CD14-positive monocyte (primary cell): ENCODE results near the gene TMEM203. TPM values are rescaled to one million over a fixed set of nuclear protein-coding genes. Genes with fewer than 3 reads are reported as not detected.

ENCODE experiments used
- DNase-seq, 3 donors: peaks; one replicate each; pipeline ENCODE4 v3.0.0-alpha.2; 2011 to 2022
- H2AFZ ChIP-seq: 2 replicates; pipeline ENCODE4 v1.6.0; 2012; ENCODE audit warnings: mild to moderate bottlenecking, low read depth, low read length, inconsistent platforms; ENCODE audit not compliant: insufficient read depth, poor library complexity, severe bottlenecking
- H3K27ac ChIP-seq, 2 donors: 1 replicate in 1 of 2; 2 replicates in 1 of 2; pipeline ENCODE4 v1.5.1; 2012 to 2013; ENCODE audit warnings: low read length in 2 of 2, control low read depth in 1 of 2, inconsistent platforms in 1 of 2, low read depth in 1 of 2, mild to moderate bottlenecking in 1 of 2
- H3K27me3 ChIP-seq, 2 donors: one replicate each; pipeline versions ENCODE4 v1.6.0 to v1.6.1; 2011 to 2013; ENCODE audit warnings: low read length in 2 of 2; ENCODE audit not compliant: control insufficient read depth in 2 of 2, insufficient read depth in 2 of 2
- H3K36me3 ChIP-seq, 2 donors: replicated peaks in 1 of 2; 1 replicate in 1 of 2; 2 replicates in 1 of 2; pipeline versions ENCODE4 v1.5.1 to v1.6.1; 2012 to 2013; ENCODE audit warnings: low read length in 2 of 2, control low read depth in 1 of 2, inconsistent platforms in 1 of 2, mild to moderate bottlenecking in 1 of 2; ENCODE audit not compliant: insufficient read depth in 2 of 2, control insufficient read depth in 1 of 2
- H3K4me1 ChIP-seq, 2 donors: 1 replicate in 1 of 2; 2 replicates in 1 of 2; pipeline versions ENCODE4 v1.5.1 to v1.6.1; 2012 to 2013; ENCODE audit warnings: low read length in 2 of 2, control low read depth in 1 of 2, inconsistent platforms in 1 of 2, mild to moderate bottlenecking in 1 of 2, moderate library complexity in 1 of 2; ENCODE audit not compliant: insufficient read depth in 2 of 2, control insufficient read depth in 1 of 2
- H3K4me2 ChIP-seq: replicated peaks from 2 replicates; pipeline ENCODE3; 2012; ENCODE audit warnings: low read length, moderate library complexity, mild to moderate bottlenecking; ENCODE audit not compliant: poor library complexity, severe bottlenecking; ENCODE audit errors: extremely low read depth
- H3K4me3 ChIP-seq, 3 experiments: fragments of 200-600 bp in 1 of 3; sonication (generic) in 1 of 3; replicated peaks in 1 of 3; 1 replicate in 2 of 3; 2 replicates in 1 of 3; pipeline ENCODE4 v1.5.1; 2011 to 2013; ENCODE audit warnings: low read length in 3 of 3, mild to moderate bottlenecking in 3 of 3, control low read depth in 2 of 3, low read depth in 2 of 3, inconsistent platforms in 1 of 3, moderate library complexity in 1 of 3
- H3K79me2 ChIP-seq: 2 replicates; pipeline ENCODE4 v1.6.0; 2012; ENCODE audit warnings: mild to moderate bottlenecking, control low read depth, inconsistent platforms, low read length, moderate library complexity; ENCODE audit not compliant: insufficient read depth
- H3K9ac ChIP-seq: 2 replicates; pipeline ENCODE4 v1.6.0; 2017; ENCODE audit warnings: low read length, mild to moderate bottlenecking; ENCODE audit not compliant: insufficient read depth, poor library complexity, severe bottlenecking
- H3K9me3 ChIP-seq, 2 donors: replicated peaks in 1 of 2; 1 replicate in 1 of 2; 2 replicates in 1 of 2; pipeline versions ENCODE4 v1.5.1 to v1.6.1; 2012 to 2013; ENCODE audit warnings: low read length in 2 of 2, control low read depth in 1 of 2; ENCODE audit not compliant: control insufficient read depth in 1 of 2, insufficient read depth in 1 of 2
- H4K20me1 ChIP-seq: 2 replicates; pipeline ENCODE4 v1.6.0; 2012; ENCODE audit warnings: mild to moderate bottlenecking, low read length, control low read depth, moderate library complexity; ENCODE audit not compliant: insufficient read depth
- H3K27ac Mint-ChIP-seq, 7 donors: one replicate each; pipeline ENCODE4 v1.8.0; 2020; ENCODE audit warnings: mild to moderate bottlenecking in 7 of 7, mixed read lengths in 7 of 7, moderate library complexity in 6 of 7, inconsistent platforms in 2 of 7
- H3K27me3 Mint-ChIP-seq, 3 donors: one replicate each; pipeline ENCODE4 v1.8.0; 2021 to 2022; ENCODE audit warnings: low read depth in 3 of 3, mild to moderate bottlenecking in 3 of 3, mixed read lengths in 3 of 3, moderate library complexity in 3 of 3, inconsistent platforms in 1 of 3
- H3K36me3 Mint-ChIP-seq, 2 donors: one replicate each; pipeline ENCODE4 v1.8.0; 2020; ENCODE audit warnings: mixed read lengths in 2 of 2, inconsistent platforms in 1 of 2, mild to moderate bottlenecking in 1 of 2
- H3K4me1 Mint-ChIP-seq: one replicate; pipeline ENCODE4 v1.8.0; 2020; ENCODE audit warnings: mild to moderate bottlenecking, mixed read lengths
- H3K4me3 Mint-ChIP-seq, 2 donors: one replicate each; pipeline ENCODE4 v1.8.0; 2020; ENCODE audit warnings: mild to moderate bottlenecking in 2 of 2, mixed read lengths in 2 of 2, moderate library complexity in 1 of 2
- H3K9me3 Mint-ChIP-seq, 7 donors: one replicate each; pipeline ENCODE4 v1.8.0; 2020 to 2022; ENCODE audit warnings: mixed read lengths in 7 of 7, mild to moderate bottlenecking in 6 of 7, moderate library complexity in 6 of 7, inconsistent platforms in 2 of 7
- WGBS: methylation state at CpG from one replicate; pipeline ENCODE4 v1.1.5; 2013; ENCODE audit warnings: missing lambda C conversion rate; ENCODE audit not compliant: insufficient coverage; 5-methylcytosine and 5-hydroxymethylcytosine counted together
- intact Hi-C, 2 donors: fragments of 100-400 bp; cut with micrococcal nuclease; formaldehyde crosslinking; loops; one replicate each; pipeline versions ENCODE4 v1.15.0 to v1.15.1; 2023
- polyA plus RNA-seq, 3 donors: library from polyadenylated mRNA; depleted of rRNA in 1 of 3; unstranded in 2 of 3; stranded (reverse) in 1 of 3; fragments of 300-500 nt in 2 of 3; fragments of >200 nt in 1 of 3; fragmentation: Illumina TruSeq in 2 of 3; gene quantifications; 1 replicate in 2 of 3; 2 replicates in 1 of 3; pipeline ENCODE4 v1.2.3, GENCODE V29; 2012 to 2021
- TF ChIP-seq, protein P1 (sequence below): fragments of 200-600 bp; IDR thresholded peaks from one replicate; pipeline ENCODE4 v1.8.0; 2022; ENCODE audit warnings: antibody characterized with exemption, mild to moderate bottlenecking

Gene TMEM203
- polyA plus RNA-seq, 3 donors: 13.1 to 88.1 (median 76.1) TPM

DNA sequence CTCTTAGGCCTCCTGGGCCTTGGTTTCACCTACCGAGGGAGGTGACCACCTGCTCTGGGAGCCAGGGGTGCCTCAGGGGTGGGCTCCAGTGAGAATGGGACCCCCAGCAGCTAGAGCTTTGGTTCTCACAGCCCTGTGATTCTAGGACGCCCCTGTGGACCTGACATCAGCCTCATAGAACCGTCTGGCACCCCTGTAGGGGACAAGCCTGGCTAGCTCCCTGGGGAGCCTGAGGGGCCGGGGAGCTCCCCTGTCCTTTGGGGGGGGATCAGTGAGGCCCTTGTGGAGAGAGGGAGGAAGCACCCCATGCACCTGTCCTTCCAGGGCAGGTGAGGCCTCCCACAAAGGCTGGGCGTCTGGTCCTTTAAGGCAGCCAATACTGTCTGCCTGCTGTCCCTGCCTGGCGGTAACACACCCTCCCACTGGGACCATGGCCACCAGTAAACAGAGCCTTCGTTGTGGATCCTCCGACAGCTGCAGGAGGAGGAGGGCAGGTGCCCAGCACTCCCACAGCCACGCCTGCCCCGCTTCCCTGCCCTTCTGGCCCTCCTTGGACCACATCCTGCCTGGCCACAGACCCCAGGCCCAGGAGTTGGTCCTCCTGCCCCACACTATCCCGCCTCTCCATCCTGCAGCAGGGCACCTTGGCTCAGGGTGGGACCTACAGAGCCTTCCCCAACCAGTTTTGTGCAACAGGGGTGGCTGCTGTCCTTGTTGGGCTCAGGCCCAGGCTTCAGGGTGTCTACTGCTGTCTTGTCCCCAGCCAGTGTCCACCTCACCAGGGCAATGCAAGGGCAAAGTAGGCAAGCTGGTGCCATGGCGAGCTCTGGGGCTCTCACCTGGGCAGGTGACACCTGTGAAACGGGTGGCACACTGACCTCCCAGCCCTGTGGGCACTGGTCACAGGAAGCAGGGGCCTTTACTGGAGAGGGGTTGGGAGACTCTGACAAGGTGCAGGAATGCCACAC is 32.6 kb upstream of the TMEM203 start:
- Histone ChIP-seq H3K27ac (no peak overlapping the region), H3K9ac (no peak overlapping the region), H2AFZ (no peak overlapping the region), H3K4me2 (no peak overlapping the region), H3K4me3 (no peak overlapping the region), H3K36me3 (peaks cover 11% of the 10 kb centered on the region in 2 donors), H3K27me3 (no peaks in the 10 kb centered on the region), H3K9me3 (no peaks in the 10 kb centered on the region), H3K79me2 (peaks cover 33% of the 10 kb centered on the region), H4K20me1 (peaks cover 15% of the 10 kb centered on the region), H3K4me1 (peaks cover 44 to 52% of the 10 kb centered on the region in 2 donors)
- H3K36me3 Mint-ChIP-seq: peaks cover 10% of the 10 kb centered on the region in 2 donors
- intact Hi-C loops: loop anchor here in 1 of 2 donors (5.0 kb wide), 2 partner anchors 51 to 116 kb away; partner anchors contain the start of genes ANAPC2 and SSNA1
- H3K27me3 Mint-ChIP-seq: peaks cover 2 to 17% (median 8%) of the 10 kb centered on the region in 3 donors
- TF ChIP-seq, protein P1, sequence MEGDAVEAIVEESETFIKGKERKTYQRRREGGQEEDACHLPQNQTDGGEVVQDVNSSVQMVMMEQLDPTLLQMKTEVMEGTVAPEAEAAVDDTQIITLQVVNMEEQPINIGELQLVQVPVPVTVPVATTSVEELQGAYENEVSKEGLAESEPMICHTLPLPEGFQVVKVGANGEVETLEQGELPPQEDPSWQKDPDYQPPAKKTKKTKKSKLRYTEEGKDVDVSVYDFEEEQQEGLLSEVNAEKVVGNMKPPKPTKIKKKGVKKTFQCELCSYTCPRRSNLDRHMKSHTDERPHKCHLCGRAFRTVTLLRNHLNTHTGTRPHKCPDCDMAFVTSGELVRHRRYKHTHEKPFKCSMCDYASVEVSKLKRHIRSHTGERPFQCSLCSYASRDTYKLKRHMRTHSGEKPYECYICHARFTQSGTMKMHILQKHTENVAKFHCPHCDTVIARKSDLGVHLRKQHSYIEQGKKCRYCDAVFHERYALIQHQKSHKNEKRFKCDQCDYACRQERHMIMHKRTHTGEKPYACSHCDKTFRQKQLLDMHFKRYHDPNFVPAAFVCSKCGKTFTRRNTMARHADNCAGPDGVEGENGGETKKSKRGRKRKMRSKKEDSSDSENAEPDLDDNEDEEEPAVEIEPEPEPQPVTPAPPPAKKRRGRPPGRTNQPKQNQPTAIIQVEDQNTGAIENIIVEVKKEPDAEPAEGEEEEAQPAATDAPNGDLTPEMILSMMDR: no peak
- H3K27ac Mint-ChIP-seq: peak overlapping the region in 1 of 7 donors; percentile 33
- peaks cover 0 to 3% (median 0%) of the 10 kb centered on the region in 7 donors for H3K9me3 Mint-ChIP-seq
- peaks cover 33% of the 10 kb centered on the region for H3K4me1 Mint-ChIP-seq
- H3K4me3 Mint-ChIP-seq: no peak overlapping the region
- WGBS: 87% methylated on average over 10 of the region's 13 CpGs
- no peak for DNase-seq

DNA sequence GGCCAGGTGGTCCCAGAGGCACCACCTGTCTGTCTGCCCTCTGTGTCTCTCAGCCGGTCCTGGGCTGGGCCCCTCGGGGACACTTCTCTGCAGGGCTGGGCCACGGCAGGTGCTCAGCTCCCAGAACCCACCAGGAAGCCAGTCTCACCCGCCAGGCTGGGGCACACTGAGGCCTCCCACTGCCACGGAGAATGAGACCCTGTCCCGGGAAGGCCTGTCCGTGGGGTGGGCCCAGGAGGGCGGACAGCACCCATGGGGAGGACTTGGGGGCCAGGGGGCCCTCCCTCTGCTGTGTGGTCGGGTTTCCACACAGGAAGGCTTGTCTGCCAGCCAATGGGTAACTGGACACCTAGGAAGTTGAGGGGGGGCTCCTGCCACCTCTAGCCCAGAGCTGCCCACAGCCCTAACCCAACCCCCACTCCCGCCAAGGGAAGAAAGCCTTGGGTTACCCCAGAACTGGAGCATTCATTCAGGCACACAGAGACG is 31.5 kb upstream of the TMEM203 start:
- 17% methylated on average over 9 of the region's 11 CpGs for WGBS
- H3K4me2 ChIP-seq: peak overlapping the region; percentile 51
- no peak overlapping the region for H3K9ac ChIP-seq

More for the DNA sequence above, 31.5 kb upstream of the TMEM203 start:
- Histone ChIP-seq H3K27me3 (no peaks in the 10 kb centered on the region), H3K9me3 (no peaks in the 10 kb centered on the region), H3K4me3 (no peak overlapping the region), H4K20me1 (peaks cover 5% of the 10 kb centered on the region), H3K36me3 (peaks cover under 1% of the 10 kb centered on the region in 2 donors), H2AFZ (peak overlapping the region; percentile 50), H3K4me1 (peaks cover 34 to 41% of the 10 kb centered on the region in 2 donors), H3K79me2 (peaks cover 23% of the 10 kb centered on the region), H3K27ac (no peak overlapping the region)
- TF ChIP-seq, protein P1: no peak
- Mint-ChIP-seq H3K27me3 (peaks cover 2 to 22% (median 8%) of the 10 kb centered on the region in 3 donors), H3K4me3 (no peak overlapping the region), H3K9me3 (peaks cover 0 to 3% (median 0%) of the 10 kb centered on the region in 7 donors), H3K27ac (peak overlapping the region in 1 of 7 donors; percentile 50), H3K36me3 (no peaks in the 10 kb centered on the region), H3K4me1 (peaks cover 23% of the 10 kb centered on the region)
- no peak for DNase-seq
- intact Hi-C loops: loop anchor here in 1 of 2 donors (5.0 kb wide), 2 partner anchors 50 to 115 kb away; partner anchors contain the start of genes ANAPC2 and SSNA1
